HG03103 (cell line): ENCODE results near the gene UNC13D.

Source experiments
- ATAC-seq: cut with Tn5 transposase; IDR thresholded peaks from one replicate; pipeline ENCODE4 v1.9.1; 2021; ENCODE audit warnings: low read depth; ENCODE audit not compliant: unreplicated experiment

Gene UNC13D

DNA sequence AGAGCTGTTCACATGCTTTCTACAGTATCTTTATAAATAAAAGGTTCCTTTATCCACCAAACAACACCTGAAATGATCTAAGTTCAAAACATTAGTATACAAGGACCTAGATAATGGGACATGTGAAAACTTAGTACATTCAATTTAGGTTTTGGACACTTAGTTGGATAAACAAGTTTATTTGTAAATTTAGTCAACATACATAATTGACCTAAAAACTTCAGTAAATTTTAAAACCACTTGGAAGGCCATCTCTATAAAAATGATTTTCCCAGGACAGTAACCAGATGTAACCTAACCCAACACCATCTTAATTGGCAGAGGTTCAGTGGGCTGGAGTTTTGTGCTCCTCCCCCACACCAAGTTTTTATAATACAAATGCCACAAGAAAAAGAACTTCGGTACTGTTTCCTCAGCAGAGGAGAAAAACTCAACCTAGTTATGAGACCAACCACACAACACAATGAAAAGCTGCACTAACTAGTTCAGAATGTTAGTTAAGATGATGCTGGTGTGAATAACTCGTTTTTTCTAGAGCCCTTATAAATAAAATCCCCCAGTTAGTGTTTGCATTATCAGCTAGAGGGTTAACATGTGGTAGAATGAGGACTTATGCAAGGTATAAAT, 66.8 kb downstream of the UNC13D start:
- no peak for ATAC-seq
